HepG2 (cell line): ENCODE measurements around the gene FHIT. TPM values are rescaled to one million over a fixed set of nuclear protein-coding genes. Genes with fewer than 3 reads are reported as not detected.

Source experiments
- CENPX ChIP-seq: sonication (generic); formaldehyde crosslinking; IDR thresholded peaks from 2 replicates; pipeline ENCODE4 v1.9.0; 2021; ENCODE audit warnings: mild to moderate bottlenecking, missing genetic modification reagents, moderate library complexity
- DMAP1 ChIP-seq: IDR thresholded peaks from 2 replicates; pipeline ENCODE4 v1.6.1; 2016
- MATR3 ChIP-seq: sonication (generic); formaldehyde crosslinking; IDR thresholded peaks from 2 replicates; pipeline ENCODE4 v1.4.0; 2020; ENCODE audit warnings: missing genetic modification reagents
- PCBP1 ChIP-seq: fragments of 200-400 bp; formaldehyde crosslinking; IDR thresholded peaks from 2 replicates; pipeline ENCODE4 v1.6.1; 2017; ENCODE audit warnings: mild to moderate bottlenecking, low read depth, low read length, borderline replicate concordance
- SNRNP70 ChIP-seq: fragments of 200-400 bp; formaldehyde crosslinking; IDR thresholded peaks from 2 replicates; pipeline ENCODE4 v1.6.1; 2017; ENCODE audit warnings: mild to moderate bottlenecking, low read depth, low read length, moderate library complexity
- SRSF9 ChIP-seq: fragments of 200-400 bp; formaldehyde crosslinking; IDR thresholded peaks from 2 replicates; pipeline ENCODE4 v1.6.1; 2018; ENCODE audit warnings: borderline replicate concordance, mild to moderate bottlenecking, low read depth, low read length; ENCODE audit not compliant: insufficient read depth, poor library complexity, severe bottlenecking
- ZNF253 ChIP-seq: sonication (generic); formaldehyde crosslinking; IDR thresholded peaks from 2 replicates; pipeline ENCODE4 v1.8.0; 2022; ENCODE audit warnings: mild to moderate bottlenecking, missing genetic modification reagents, borderline replicate concordance
- ZNF589 ChIP-seq: sonication (generic); formaldehyde crosslinking; conservative IDR thresholded peaks from 2 replicates; pipeline ENCODE4 v1.8.0; 2022; ENCODE audit warnings: mild to moderate bottlenecking, moderate library complexity, missing genetic modification reagents
- ZNF737 ChIP-seq: sonication (generic); formaldehyde crosslinking; IDR thresholded peaks from 2 replicates; pipeline ENCODE4 v1.5.0; 2020; ENCODE audit warnings: missing genetic modification reagents, mild to moderate bottlenecking, borderline replicate concordance
- polyA plus RNA-seq, 8 experiments: library from polyadenylated mRNA; depleted of rRNA in 3 of 8; stranded (reverse) in 7 of 8; unstranded in 1 of 8; fragments of >200 nt; fragmentation: Illumina TruSeq in 4 of 8; extraction: Trizol in 4 of 8; gene quantifications; 2 replicates each; pipeline versions ENCODE4 v1.2.1 to v1.2.3, GENCODE V29; 2011 to 2016; ENCODE audit warnings: low read depth in 4 of 8, missing spikeins in 1 of 8, mixed read lengths in 1 of 8; ENCODE audit not compliant: insufficient read depth in 1 of 8
- total RNA-seq, 5 experiments: library from RNA; depleted of rRNA; stranded (reverse); fragments of >200 nt; fragmentation: Illumina TruSeq; extraction: Trizol; gene quantifications; 2 replicates each; pipeline ENCODE4 v1.2.3, GENCODE V29; 2016; ENCODE audit warnings: low read depth in 1 of 5
- TF ChIP-seq, protein P1 (sequence below): IDR thresholded peaks from 2 replicates; pipeline ENCODE4 v1.6.1; 2016; ENCODE audit warnings: low read depth, missing genetic modification reagents, missing compliant biosample characterization
- TF ChIP-seq, protein P2 (sequence below): sonication (generic); formaldehyde crosslinking; IDR thresholded peaks from 2 replicates; pipeline ENCODE4 v1.5.1; 2020; ENCODE audit warnings: mild to moderate bottlenecking, missing genetic modification reagents, borderline replicate concordance
- TF ChIP-seq, protein P3 (sequence below): sonication (generic); IDR thresholded peaks from 2 replicates; pipeline ENCODE4 v1.6.1; 2016; ENCODE audit warnings: low read depth, borderline replicate concordance

FHIT gene
- total and polyA plus RNA-seq, 2 of the 13 experiments (the other 11 are each of a cell fraction or from before 2014, with no cell fraction given), result 4.0 to 4.6 TPM

DNA sequence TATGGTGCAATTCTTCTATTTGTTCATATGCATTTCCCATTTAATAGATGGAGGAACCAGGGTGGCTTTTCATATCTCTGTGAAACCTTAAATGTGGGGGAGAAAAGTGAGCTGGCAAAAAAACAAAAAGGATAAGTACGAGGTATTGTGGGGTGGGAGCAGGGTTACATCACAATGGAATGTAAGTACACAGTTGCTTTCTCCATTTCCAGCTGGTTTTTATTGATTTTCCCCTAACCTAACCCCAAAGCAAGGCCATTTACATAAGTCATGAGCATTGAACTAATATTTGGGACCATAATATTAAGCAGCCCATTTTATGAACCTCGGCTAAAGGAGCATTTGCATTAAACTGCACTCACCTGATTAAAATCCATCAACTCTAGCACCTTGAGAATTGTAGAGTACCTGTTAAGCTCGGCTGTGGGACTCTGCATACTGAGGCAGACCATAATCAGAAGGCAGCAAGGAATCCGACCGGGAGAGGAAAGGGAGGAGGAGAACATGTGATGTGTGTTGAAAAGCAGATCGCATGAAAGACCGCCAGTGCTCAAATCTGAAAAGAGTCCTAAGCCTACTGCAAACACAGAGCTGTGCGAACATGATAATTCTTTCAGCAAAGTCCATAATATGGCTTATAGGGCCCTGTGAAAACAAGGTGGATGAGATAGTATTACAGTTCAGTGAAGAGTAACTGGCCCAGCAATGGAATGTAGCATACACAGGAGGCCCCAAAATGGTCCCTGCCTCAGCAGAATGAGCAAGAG is 513.4 kb downstream of the FHIT start (continued):
- TF ChIP-seq ZNF253 (CRISPR knock-in tag) (no peak), ZNF737 (CRISPR knock-in tag) (no peak), ZNF589 (CRISPR knock-in tag) (no peak), DMAP1 (no peak), MATR3 (CRISPR knock-in tag) (no peak), CENPX (CRISPR knock-in tag) (no peak), PCBP1 (no peak), SRSF9 (no peak), SNRNP70 (no peak)
- TF ChIP-seq, protein P1, sequence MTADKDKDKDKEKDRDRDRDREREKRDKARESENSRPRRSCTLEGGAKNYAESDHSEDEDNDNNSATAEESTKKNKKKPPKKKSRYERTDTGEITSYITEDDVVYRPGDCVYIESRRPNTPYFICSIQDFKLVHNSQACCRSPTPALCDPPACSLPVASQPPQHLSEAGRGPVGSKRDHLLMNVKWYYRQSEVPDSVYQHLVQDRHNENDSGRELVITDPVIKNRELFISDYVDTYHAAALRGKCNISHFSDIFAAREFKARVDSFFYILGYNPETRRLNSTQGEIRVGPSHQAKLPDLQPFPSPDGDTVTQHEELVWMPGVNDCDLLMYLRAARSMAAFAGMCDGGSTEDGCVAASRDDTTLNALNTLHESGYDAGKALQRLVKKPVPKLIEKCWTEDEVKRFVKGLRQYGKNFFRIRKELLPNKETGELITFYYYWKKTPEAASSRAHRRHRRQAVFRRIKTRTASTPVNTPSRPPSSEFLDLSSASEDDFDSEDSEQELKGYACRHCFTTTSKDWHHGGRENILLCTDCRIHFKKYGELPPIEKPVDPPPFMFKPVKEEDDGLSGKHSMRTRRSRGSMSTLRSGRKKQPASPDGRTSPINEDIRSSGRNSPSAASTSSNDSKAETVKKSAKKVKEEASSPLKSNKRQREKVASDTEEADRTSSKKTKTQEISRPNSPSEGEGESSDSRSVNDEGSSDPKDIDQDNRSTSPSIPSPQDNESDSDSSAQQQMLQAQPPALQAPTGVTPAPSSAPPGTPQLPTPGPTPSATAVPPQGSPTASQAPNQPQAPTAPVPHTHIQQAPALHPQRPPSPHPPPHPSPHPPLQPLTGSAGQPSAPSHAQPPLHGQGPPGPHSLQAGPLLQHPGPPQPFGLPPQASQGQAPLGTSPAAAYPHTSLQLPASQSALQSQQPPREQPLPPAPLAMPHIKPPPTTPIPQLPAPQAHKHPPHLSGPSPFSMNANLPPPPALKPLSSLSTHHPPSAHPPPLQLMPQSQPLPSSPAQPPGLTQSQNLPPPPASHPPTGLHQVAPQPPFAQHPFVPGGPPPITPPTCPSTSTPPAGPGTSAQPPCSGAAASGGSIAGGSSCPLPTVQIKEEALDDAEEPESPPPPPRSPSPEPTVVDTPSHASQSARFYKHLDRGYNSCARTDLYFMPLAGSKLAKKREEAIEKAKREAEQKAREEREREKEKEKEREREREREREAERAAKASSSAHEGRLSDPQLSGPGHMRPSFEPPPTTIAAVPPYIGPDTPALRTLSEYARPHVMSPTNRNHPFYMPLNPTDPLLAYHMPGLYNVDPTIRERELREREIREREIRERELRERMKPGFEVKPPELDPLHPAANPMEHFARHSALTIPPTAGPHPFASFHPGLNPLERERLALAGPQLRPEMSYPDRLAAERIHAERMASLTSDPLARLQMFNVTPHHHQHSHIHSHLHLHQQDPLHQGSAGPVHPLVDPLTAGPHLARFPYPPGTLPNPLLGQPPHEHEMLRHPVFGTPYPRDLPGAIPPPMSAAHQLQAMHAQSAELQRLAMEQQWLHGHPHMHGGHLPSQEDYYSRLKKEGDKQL (CRISPR knock-in tag), result no peak
- TF ChIP-seq, protein P2, sequence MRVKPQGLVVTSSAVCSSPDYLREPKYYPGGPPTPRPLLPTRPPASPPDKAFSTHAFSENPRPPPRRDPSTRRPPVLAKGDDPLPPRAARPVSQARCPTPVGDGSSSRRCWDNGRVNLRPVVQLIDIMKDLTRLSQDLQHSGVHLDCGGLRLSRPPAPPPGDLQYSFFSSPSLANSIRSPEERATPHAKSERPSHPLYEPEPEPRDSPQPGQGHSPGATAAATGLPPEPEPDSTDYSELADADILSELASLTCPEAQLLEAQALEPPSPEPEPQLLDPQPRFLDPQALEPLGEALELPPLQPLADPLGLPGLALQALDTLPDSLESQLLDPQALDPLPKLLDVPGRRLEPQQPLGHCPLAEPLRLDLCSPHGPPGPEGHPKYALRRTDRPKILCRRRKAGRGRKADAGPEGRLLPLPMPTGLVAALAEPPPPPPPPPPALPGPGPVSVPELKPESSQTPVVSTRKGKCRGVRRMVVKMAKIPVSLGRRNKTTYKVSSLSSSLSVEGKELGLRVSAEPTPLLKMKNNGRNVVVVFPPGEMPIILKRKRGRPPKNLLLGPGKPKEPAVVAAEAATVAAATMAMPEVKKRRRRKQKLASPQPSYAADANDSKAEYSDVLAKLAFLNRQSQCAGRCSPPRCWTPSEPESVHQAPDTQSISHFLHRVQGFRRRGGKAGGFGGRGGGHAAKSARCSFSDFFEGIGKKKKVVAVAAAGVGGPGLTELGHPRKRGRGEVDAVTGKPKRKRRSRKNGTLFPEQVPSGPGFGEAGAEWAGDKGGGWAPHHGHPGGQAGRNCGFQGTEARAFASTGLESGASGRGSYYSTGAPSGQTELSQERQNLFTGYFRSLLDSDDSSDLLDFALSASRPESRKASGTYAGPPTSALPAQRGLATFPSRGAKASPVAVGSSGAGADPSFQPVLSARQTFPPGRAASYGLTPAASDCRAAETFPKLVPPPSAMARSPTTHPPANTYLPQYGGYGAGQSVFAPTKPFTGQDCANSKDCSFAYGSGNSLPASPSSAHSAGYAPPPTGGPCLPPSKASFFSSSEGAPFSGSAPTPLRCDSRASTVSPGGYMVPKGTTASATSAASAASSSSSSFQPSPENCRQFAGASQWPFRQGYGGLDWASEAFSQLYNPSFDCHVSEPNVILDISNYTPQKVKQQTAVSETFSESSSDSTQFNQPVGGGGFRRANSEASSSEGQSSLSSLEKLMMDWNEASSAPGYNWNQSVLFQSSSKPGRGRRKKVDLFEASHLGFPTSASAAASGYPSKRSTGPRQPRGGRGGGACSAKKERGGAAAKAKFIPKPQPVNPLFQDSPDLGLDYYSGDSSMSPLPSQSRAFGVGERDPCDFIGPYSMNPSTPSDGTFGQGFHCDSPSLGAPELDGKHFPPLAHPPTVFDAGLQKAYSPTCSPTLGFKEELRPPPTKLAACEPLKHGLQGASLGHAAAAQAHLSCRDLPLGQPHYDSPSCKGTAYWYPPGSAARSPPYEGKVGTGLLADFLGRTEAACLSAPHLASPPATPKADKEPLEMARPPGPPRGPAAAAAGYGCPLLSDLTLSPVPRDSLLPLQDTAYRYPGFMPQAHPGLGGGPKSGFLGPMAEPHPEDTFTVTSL (CRISPR knock-in tag), result peak; percentile 52; the same call in 1 of the 2 replicates
- TF ChIP-seq, protein P3, sequence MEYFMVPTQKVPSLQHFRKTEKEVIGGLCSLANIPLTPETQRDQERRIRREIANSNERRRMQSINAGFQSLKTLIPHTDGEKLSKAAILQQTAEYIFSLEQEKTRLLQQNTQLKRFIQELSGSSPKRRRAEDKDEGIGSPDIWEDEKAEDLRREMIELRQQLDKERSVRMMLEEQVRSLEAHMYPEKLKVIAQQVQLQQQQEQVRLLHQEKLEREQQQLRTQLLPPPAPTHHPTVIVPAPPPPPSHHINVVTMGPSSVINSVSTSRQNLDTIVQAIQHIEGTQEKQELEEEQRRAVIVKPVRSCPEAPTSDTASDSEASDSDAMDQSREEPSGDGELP, result peak; percentile 45; the same call in 1 of the 2 replicates
